ENCODE measurements around the gene WLS. TPM values are rescaled to one million over a fixed set of nuclear protein-coding genes. Genes with fewer than 3 reads are reported as not detected.

WLS gene
- total RNA-seq, 1 donor from 2014 or later = 68.0 TPM

GRCh38 chr1:68107771-68108170 lies 124.6 kb downstream of the WLS start:
- no peaks in the 10 kb centered on the region for H3K27me3 ChIP-seq
- no peak for TF ChIP-seq POLR2A (IDR thresholded peaks at IDR 0.05)
- no peak for TF ChIP-seq CTCF (IDR thresholded peaks at IDR 0.05)
- no peak for TF ChIP-seq POLR2AphosphoS5 (IDR thresholded peaks at IDR 0.05; ENCODE audit: insufficient read depth in 1 of 2, low read depth in 1 of 2)
- H3K27ac ChIP-seq = no peak overlapping the region
- DNase-seq (ENCODE audit: extremely low spot score in 2 of 2) = no peak
- H3K9me3 ChIP-seq = no peaks in the 10 kb centered on the region
- intact Hi-C loops (cut with DNase I) = loop anchor here (10.0 kb wide), 1 partner anchor 573 kb away; no protein-coding TSS in a partner anchor
- H3K36me3 ChIP-seq = no peaks in the 10 kb centered on the region
- H3K4me1 ChIP-seq = peaks cover 14% of the 10 kb centered on the region
- H3K4me3 ChIP-seq = no peak overlapping the region

GRCh38 chr1:68103884-68104554 lies 128.3 kb downstream of the WLS start:
- intact Hi-C loops (cut with DNase I) = loop anchor here (10.0 kb wide), 1 partner anchor 569 kb away; no protein-coding TSS in a partner anchor

GRCh38 chr1:68103011-68103545 lies 129.2 kb downstream of the WLS start:
- TF ChIP-seq POLR2A (IDR thresholded peaks at IDR 0.05) (no peak), POLR2AphosphoS5 (IDR thresholded peaks at IDR 0.05; ENCODE audit: insufficient read depth in 1 of 2, low read depth in 1 of 2) (no peak)
- no peaks in the 10 kb centered on the region for H3K27me3 ChIP-seq
- H3K27ac ChIP-seq = no peak overlapping the region
- intact Hi-C loops (cut with DNase I) = loop anchor here (10.0 kb wide), 1 partner anchor 568 kb away; no protein-coding TSS in a partner anchor
- no peak for DNase-seq (ENCODE audit: extremely low spot score in 2 of 2)
- no peak overlapping the region for H3K4me3 ChIP-seq
- no peaks in the 10 kb centered on the region for H3K4me1 ChIP-seq
- H3K36me3 ChIP-seq = no peaks in the 10 kb centered on the region
- H3K9me3 ChIP-seq = no peaks in the 10 kb centered on the region

More at GRCh38 chr1:68103884-68104554, 128.3 kb downstream of the WLS start:
- no peak for DNase-seq (ENCODE audit: extremely low spot score in 2 of 2)
- H3K27me3 ChIP-seq = no peaks in the 10 kb centered on the region
- H3K4me3 ChIP-seq = no peak overlapping the region
- H3K27ac ChIP-seq = peak overlapping the region; percentile 34
- H3K36me3 ChIP-seq = no peaks in the 10 kb centered on the region
- no peaks in the 10 kb centered on the region for H3K9me3 ChIP-seq
- TF ChIP-seq POLR2AphosphoS5 (IDR thresholded peaks at IDR 0.05; ENCODE audit: insufficient read depth in 1 of 2, low read depth in 1 of 2) (no peak), POLR2A (IDR thresholded peaks at IDR 0.05) (no peak), CTCF (IDR thresholded peaks at IDR 0.05) (no peak)
- H3K4me1 ChIP-seq = no peaks in the 10 kb centered on the region

- no peaks in the 10 kb centered on the region for H3K9me3 ChIP-seq
- H3K27ac ChIP-seq = no peak overlapping the region
- DNase-seq (ENCODE audit: extremely low spot score in 2 of 2) = no peak
- intact Hi-C loops (cut with DNase I) = loop anchor here (10.0 kb wide), 1 partner anchor 567 kb away; no protein-coding TSS in a partner anchor
- H3K4me3 ChIP-seq = no peak overlapping the region
- H3K27me3 ChIP-seq = no peaks in the 10 kb centered on the region
- no peaks in the 10 kb centered on the region for H3K36me3 ChIP-seq
- H3K4me1 ChIP-seq = no peaks in the 10 kb centered on the region
- TF ChIP-seq POLR2A (IDR thresholded peaks at IDR 0.05) (no peak), CTCF (IDR thresholded peaks at IDR 0.05) (no peak), POLR2AphosphoS5 (IDR thresholded peaks at IDR 0.05; ENCODE audit: insufficient read depth in 1 of 2, low read depth in 1 of 2) (no peak)
These were observed 130.5 kb downstream of the WLS start for GRCh38 chr1:68101829-68102228.

- intact Hi-C loops (cut with DNase I) = loop anchor here (10.0 kb wide), 1 partner anchor 566 kb away; no protein-coding TSS in a partner anchor
- H3K27ac ChIP-seq = no peak overlapping the region
- TF ChIP-seq POLR2AphosphoS5 (IDR thresholded peaks at IDR 0.05; ENCODE audit: insufficient read depth in 1 of 2, low read depth in 1 of 2) (no peak), POLR2A (IDR thresholded peaks at IDR 0.05) (no peak)
- H3K9me3 ChIP-seq = no peaks in the 10 kb centered on the region
- H3K4me1 ChIP-seq = no peaks in the 10 kb centered on the region
- H3K27me3 ChIP-seq = no peaks in the 10 kb centered on the region
- DNase-seq (ENCODE audit: extremely low spot score in 2 of 2) = no peak
- no peak overlapping the region for H3K4me3 ChIP-seq
- no peaks in the 10 kb centered on the region for H3K36me3 ChIP-seq
These were observed 131.8 kb downstream of the WLS start for GRCh38 chr1:68100571-68100970.

- Histone ChIP-seq H3K4me1 (no peaks in the 10 kb centered on the region), H3K9me3 (no peaks in the 10 kb centered on the region), H3K27ac (no peak overlapping the region), H3K27me3 (no peaks in the 10 kb centered on the region), H3K4me3 (no peak overlapping the region), H3K36me3 (no peaks in the 10 kb centered on the region)
- intact Hi-C loops (cut with DNase I) = loop anchor here (5.0 kb wide), 1 partner anchor 1994 kb away; no protein-coding TSS in a partner anchor
- no peak for TF ChIP-seq CTCF (IDR thresholded peaks at IDR 0.05)
- no peak for TF ChIP-seq POLR2AphosphoS5 (IDR thresholded peaks at IDR 0.05; ENCODE audit: insufficient read depth in 1 of 2, low read depth in 1 of 2)
- TF ChIP-seq POLR2A (IDR thresholded peaks at IDR 0.05) = no peak
- no peak for DNase-seq (ENCODE audit: extremely low spot score in 2 of 2)
These were observed 138.6 kb downstream of the WLS start for GRCh38 chr1:68093737-68094136.

All from vagina (tissue), 2 donors.